HG03565 (cell line): ENCODE measurements around the gene SPATC1L.
"Not testable (repeated sequence)": the region's sequence is repeated elsewhere in the genome, so short reads cannot be mapped to it uniquely, and the experiment has no call there.

Source experiments
- ATAC-seq: cut with Tn5 transposase; IDR thresholded peaks from one replicate; pipeline ENCODE4 v1.9.1; 2021; ENCODE audit warnings: mild to moderate bottlenecking, moderate library complexity; ENCODE audit not compliant: unreplicated experiment

SPATC1L gene

DNA sequence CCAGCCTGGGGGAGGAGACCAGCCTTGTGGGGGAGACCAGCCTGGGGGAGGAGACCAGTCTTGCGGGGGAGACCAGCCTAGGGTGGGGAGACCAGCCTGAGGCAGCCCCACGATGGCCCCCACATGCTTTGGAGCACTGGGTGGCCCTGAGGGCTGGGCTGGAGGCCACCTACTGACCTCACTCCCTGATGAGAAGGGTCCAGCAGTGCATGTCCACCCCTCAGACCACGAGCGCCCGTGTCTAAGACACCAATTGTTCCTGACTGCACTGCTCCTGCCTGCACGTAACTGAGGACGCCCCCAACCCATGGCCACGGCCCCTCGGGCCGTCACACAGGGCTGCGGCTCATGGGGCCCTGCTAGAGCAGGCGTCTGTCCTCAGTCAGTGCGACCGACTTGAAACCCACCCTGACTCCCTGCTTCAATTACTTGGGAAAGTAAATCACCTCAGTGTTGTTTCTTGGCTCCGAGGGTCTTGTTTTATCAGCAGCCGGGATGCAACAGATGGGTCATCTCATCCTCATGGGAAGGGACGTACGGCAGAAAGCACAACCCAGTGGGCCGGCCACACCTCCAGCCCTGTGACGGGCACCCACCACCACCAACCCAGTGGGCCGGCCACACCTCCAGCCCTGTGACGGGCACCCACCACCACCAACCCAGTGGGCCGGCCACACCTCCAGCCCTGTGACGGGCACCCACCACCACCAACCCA lies at the start of gene SPATC1L:
Gene SPATC1L (minus strand): TSS at position 550 of the 715 bp plus-strand sequence. CDS start 1,643 bp downstream, outside the sequence.
- ATAC-seq: no peak

DNA sequence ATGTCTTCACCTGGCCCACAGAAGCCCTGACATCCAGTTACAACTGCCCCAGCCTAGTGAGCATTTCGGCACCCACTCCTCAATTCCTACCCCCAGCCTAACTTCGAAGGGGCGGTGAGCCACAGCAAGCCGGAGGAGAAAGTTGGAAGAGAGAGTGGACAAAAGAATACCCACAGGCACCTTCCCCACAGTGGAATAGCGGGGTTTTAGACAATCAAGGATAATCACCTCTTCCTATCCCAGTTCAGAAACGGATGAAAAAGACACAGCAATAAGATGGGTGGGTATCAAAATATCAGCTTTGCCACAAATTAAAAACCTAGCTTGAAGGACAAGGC lies 45.6 kb upstream of the SPATC1L start:
- no peak for ATAC-seq

DNA sequence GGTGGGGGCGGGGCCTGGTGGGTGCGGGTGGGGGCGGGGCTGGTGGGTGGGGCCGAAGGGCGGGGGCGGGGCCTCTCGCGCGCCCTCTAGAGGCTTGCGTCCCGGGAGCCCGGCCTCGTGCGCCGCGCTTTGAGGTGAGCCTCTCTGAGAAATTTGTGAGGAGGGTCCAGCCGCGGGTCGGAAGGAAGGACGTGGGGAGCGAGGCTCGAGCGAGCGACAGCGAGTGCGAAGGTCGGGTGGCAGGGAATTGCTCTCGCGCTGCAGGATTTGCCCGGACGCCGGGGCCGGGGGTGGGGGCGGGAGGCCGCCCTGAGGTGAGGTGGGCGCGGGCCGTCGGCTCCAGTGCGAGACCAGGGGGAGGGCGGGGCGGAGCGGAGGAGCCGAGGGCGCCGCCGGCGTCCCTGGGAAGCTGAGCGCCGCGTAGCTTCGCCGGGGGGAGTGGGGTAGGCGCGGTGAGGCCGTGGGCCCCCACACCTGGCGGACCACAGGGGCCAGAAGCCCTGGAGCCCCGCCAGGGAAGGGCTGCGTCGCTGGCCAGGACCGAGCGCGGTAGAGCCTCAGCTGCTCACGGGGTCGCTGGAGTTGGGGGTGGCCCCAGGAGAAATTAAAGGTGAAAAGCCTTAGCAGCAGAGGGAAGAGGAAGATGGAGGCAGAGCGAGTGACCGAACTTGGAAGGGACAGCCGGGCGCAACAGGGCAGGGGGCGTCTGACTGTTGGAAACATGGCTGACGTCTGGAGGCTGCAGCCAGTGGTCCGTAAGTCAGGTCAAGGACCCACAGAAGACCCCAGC lies 45.1 kb upstream of the SPATC1L start:
- ATAC-seq: peak; percentile 21

DNA sequence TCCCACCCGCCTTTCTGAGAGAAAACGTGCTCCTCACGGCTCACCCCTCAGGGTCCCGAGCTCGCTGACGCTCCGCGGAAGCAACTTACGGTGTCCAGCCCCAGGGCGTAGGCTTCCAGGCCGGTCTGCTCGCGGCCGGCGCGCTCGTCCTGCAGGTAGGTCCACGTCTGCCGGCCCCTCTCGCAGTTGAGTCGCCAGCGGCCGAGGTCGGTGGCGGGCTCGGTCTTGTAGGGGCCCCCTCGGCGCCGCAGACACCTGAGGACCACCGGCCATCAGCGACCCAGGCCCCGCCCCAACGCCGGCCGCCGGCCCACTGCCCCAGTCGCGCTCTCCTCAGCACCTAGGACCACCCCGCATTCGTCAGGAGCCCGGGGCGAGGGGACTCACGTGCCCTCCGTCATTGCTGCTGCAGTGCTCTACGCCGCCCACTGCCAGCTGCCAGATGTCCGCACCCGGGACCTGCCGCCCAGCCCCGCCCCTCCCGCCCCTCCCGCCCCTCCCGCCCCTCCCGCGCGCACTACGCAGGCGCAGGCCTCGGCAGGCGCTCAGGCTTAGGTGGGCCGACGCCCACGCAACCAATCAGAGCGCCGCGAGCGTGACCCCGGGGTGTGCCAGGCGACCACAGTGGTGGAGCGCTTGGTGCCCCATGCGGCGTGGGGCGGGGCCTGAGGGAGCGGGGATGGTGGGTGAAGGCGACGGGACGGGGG lies 44.2 kb upstream of the SPATC1L start, which contains the start of gene LSS:
Gene LSS (minus strand): TSS at position 430 of the 707 bp plus-strand sequence. CDS start 29 bp downstream, at position 401.
- ATAC-seq: peak; percentile 63

DNA sequence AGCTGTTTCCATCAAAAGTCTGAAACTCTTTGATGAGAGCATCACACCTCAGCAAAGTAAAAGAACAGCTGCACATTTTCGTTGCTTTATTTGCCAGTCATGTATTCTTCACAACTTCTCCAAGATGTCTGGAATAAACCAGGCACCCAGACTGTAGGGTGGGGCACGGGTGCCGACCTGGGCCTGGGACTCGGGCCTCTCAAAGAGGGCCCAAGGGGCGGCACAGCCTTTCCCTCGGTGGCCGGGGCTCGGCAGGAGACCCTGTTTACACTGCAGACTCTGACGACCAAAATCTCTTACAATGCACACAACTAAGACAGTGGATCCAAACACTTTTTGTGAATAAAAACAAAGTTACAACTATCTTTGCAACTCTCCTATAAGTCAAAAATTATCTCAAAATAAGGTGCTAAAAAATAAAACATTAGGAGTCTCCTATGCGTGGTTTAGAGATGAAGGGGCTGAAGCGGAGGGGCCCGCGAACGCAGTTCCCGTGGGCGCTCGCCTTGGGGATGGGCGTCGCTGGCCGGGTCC lies 43.6 kb upstream of the SPATC1L start:
- no peak for ATAC-seq

DNA sequence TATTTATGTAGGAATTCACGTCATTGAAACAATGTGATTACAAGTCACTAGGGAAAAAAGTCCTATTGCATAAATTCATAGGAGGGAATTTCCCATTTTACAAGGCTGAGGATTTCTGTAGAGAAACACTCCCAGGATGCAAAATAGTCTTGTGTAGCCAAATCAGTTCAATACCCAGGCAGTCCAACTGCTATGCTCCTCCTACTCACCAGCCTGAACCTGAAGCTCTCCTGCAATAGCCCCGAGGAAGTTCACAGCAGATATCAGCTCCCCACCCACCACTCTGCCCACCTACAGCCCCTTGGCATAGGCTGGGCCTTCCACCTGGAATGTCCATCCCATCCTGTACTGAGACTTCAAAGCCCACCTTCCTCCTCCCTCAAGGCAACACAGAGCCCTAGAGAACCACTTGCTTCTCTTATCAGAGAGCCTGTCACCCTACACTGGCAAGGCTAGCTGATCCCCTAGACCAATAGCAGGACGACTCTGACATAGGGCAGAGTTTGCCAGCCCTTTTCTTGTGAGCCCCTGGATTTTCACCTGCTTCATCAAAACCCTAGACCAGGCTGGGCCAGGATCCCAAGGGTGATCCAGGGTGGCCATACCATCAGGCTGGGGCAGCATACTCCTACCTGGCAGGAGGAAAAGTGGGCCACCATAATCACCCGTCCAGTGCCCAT lies 42.8 kb upstream of the SPATC1L start:
- no peak for ATAC-seq

DNA sequence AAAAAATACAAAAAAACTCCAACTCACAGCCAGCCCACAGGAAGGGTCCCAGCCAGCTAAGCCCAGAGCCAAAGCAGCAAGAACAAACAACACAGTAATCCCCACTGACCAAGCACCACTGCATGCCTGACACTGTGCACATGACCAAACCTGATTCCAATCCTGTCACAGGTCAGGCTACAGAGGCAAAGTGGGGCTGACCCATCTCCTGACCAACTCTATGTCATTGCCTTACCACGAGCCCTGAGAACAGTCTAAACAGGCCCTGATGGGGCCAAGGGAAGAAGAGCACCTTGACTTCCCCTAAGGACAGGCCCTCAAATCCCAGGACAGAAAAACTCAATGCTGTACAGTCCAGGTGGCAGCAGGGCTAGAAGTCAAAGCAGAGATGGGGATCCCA lies 41.9 kb upstream of the SPATC1L start:
- no peak for ATAC-seq

DNA sequence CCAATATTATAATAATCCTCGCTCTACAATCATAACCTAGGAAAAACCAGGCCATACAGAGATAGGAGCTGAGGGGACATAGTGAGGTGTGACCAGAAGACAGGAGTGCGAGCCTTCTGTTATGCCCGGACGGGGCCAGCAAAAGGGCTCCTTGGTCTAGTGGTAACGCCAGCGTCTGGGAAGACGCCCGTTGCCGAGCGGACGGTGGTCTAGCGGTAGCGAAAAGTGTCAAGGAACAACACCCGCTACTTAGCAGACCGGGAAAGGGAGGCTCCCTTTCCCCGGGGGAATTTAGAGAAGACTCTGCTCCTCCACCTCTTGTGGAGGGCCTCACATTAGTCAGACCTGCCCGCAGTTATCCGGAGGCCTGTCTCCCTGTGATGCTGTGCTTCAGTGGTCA lies 39.4 kb upstream of the SPATC1L start:
- ATAC-seq: not testable (repeated sequence)

DNA sequence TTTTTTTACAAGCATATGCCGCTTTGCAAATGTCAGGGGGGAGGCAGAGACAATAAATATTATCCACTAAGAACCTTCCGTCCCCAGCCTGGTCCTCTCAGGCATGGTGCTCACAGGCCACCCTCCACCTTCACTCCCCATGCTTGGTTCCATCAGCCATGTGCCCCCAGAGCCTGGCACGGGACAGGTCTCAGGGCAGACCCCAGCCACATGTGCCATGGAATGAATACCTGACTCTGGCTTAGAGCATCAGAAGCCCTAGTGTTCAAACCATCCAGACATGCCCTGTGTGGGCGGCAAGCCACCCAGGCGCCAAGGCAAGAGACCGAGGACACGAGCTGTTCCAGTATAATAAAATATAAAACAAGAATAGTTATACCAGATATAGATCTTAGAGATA lies 39.0 kb upstream of the SPATC1L start:
- ATAC-seq: no peak

DNA sequence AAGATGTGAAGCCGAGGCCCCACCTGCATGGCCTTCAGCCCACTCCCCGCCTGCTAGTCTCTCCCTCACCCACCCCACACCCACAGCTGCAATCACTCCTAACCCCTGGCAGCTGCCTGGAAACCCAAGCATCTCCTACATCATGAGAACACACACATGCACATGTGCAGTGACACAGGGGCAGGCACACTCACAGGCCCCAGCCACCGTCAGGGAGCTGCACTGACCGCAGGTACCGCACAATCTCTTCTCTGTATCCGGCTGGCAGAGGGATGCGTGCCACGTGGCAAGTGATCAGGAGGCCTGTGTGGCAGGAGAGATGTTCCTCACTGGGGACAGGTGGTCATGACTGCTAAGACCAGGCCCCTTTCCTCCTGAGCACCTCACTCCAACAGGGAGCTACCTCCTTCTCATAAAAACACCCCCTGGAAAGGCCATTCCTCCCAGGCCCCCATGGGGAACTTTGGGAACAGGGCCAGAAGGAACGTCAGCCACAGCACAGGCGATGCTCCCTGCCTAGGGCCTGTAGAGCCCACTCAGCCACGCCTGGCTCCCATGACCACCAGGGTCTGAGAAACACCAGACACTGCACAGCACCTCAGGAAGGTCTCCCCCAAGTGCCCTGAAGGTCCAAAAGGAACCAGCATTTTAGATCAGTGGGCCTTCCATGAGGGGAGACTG lies 38.3 kb upstream of the SPATC1L start:
- ATAC-seq: no peak

DNA sequence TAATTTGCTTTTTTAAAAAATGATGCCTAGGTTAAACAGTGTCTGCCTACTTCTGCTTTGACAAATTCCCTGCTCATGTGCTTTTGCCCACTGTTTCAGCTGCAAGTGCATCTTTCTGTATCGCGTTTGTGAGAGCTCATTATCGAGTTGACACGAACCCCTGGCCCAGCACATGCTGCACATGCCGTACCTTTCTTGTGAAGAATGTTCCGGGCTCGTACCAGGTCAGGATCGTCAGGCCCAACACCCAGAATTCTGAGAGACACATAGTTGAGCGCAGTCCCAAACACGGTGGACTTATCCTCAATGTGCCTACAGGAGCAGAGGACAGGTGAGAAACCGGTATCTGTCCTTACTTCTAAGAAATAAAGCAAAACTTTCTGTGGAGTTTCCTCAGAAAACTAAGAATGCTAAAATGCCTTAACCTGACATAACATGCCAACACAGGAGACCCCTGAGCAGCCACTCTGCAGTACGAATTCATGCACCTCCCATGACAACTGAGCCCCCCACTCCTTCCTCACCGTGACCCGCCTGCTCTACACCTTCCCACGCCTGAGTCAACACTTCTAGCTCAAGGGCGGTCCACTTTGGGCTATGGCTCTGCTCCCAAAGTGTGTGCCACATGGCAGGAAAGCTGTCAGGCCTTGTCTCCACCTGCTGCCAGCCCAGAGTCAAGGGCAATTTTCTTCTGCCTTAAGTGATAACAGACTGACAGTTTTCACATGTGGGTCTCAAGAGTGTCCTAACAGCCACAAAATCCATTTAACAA lies 37.6 kb upstream of the SPATC1L start:
- no peak for ATAC-seq

DNA sequence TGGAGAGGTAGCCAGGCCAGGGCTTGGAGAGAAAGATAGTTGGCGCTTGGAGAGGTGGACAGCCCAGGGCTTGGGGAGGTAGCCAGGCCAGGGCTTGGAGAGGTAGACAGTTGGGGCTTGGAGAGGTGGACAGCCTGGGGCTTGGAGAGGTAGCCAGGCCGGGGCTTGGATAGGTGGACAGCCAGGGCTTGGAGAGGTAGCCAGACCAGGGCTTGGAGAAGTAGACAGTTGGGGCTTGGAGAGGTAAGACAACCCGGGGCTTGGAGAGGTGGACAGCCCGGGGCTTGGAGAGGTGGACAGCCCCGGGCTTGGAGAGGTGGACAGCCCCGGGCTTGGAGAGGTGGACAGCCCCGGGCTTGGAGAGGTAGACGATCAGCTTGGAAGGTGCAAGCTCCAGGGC lies 36.6 kb upstream of the SPATC1L start:
- no peak for ATAC-seq

DNA sequence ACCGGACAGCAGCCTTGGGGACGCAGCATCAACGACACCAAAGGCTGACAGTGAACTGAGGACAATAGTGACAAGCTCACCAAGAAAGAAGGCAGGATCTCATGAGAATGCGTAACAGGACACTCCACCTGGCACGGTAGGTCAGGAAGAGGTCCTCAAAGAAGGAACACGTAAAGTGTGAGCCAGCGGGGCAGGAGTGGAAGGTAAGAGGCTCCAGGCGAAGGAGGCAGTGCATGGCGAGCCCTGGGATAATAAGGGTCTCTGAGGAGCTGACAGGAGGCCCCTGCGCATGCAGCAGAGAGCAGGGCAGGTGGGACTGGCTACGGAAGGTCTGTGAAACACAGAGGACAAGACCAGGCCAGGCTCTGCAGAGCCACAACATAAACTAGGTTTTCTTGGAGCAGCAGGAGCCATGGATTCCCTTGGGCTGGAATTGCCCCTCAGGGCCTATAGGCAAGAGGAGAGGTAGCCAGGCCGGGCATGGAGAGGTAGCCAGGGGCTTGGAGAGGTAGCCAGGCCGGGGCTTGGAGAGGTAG lies 36.1 kb upstream of the SPATC1L start:
- ATAC-seq: no peak

DNA sequence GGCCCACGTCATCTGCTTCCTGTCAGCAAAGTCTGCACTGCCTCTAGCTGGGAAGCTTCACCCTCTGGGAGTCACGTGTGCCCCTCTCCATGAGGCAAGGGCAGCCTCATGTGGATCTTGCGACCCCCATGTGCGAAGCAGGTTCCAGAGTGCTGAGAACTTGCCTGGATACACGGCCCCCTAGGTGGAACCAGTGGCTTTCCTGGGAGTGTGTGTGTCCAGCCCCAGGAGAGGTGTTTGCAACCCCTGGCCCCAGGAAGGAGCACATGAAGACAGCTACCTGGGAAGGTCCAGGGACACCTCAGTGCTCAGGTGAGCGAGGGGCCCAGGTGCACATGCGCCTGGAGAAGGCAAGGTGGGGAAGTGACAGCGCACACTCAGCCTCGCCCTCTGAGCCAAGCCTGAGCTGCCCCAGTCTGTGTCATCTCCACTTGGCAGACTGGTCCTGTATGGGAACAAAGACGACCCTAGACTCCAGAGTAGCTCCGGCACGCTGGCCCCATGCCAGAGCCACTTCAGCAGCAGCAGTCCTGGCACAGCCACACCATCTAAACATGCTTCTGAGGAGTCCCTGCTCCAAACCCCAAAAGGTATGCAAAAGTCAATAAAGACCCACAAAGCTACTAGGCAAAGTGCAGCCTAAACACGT lies 35.5 kb upstream of the SPATC1L start:
- no peak for ATAC-seq

DNA sequence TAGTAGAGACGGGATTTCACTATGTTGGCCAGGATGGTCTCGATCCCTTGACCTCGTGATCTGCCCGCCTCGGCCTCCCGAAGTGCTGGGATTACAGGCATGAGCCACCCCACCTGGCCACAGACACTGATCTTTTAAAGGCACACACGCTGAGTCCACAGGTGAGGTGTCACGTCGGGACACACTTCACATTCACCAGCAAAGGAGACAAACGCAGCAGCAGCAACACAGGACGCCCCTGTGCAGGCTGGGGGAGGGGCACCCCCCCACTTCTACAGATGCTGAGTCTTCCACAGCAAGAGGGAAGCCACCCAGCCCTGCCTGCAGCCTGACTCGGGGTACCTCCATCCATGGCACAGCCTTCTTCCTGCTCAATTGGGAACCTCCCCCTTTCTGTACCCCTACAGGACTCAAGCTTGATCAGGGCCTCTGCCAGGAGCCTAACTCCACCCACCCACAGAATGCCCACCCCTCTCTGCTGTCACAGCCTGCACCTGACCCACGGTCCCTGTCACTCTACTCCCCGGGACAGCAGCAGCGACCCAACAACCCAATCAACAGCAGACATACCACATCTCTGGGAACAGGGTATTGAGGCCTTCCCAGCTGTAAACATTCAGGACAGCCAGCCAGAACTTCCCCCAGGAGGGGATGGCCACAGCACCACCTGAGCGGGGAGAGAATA lies 34.8 kb upstream of the SPATC1L start:
- no peak for ATAC-seq

DNA sequence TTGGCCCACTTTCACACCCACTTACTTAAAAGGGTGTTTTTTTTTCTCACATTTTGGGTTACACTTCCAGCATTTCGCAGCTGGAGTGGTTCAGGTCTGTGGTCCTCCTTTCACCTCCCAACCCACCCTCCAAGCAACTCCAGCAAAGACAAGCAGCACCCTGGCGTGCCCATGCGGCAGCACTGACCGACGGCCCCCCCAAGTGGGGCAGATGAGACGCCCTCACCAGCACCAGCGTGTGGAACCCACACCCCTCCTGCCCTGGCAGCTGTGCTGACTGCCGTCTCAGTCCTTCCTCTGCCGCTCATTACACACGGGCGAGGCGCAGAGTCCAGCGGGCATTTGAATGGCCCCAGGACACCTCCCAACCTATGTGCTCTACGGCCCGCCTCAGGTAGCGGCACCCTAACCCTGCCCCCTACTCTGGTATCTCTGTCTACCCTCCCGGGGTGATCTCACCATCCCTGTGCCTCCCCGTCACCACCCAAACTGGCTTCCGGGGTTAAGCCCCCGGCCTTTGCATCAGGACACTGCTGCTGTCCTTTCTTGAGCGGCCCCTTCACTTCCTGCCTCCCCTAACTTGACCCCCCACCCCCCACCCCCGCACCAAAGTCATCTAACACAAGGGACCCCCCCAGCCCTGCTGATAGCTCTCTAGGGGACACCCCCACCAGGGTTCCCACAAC lies 33.4 kb upstream of the SPATC1L start:
- no peak for ATAC-seq

DNA sequence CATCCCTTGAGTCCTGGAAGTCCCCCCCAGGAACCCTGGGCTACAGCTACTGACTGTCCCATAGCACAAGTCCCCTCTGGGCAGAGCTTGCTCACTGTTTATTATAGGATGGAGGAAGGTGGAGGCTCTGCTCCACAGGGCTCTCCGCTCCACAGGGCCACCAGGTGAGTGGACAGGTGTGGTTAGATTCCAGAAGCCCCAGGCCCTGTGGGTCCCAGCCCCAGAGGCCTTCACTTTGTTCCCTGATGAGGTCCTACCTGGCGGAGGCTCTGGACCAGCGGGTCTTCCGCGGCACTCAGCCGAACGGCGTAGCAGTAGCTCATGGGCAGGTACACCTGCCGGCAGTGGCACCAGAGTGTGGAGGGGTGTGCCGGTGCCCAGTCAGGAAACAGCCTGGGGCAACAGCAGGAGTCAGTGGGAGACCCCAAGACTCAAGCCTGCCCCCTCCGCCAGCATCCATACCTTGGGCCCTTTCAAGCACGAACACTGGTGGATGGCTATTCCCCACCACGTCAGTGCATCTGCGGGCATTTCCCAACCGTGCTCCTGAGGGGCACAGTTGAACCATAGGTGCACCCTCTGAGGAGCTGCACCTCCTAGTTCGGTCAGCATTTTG lies 32.0 kb upstream of the SPATC1L start:
- no peak for ATAC-seq
